ENCODE measurements around the gene MYL9.
"Not testable (repeated sequence)": the region's sequence is repeated elsewhere in the genome, so short reads cannot be mapped to it uniquely, and the experiment has no call there.

Gene MYL9

DNA sequence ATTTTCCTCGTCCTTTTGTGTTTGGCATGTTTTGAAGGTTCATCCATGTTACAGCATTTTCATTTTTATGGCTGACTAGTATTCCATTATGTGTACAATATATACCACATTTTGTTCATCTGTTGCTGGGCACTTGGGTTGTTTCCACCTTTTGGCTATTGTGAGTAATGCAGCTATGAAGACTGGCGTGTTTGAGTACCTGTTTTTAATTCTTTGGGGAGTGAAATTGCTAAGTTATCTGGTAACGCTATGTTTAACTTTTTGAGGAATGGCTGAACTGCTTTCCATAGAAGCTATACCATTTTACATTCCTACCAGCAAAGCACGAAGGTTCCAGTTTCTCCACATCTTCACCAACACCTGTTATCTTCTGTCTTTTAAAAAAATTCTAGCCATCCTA lies 37.0 kb upstream of the MYL9 start:
- Histone ChIP-seq H3K4me3 (ENCODE audit: low read depth, low read length) (no peak overlapping the region), H3K36me3 (peaks cover 35% of the 10 kb centered on the region), H3K27me3 (no peaks in the 10 kb centered on the region), H3K4me1 (no peaks in the 10 kb centered on the region), H3K9me3 (no peaks in the 10 kb centered on the region)
- TF ChIP-seq, protein P1, sequence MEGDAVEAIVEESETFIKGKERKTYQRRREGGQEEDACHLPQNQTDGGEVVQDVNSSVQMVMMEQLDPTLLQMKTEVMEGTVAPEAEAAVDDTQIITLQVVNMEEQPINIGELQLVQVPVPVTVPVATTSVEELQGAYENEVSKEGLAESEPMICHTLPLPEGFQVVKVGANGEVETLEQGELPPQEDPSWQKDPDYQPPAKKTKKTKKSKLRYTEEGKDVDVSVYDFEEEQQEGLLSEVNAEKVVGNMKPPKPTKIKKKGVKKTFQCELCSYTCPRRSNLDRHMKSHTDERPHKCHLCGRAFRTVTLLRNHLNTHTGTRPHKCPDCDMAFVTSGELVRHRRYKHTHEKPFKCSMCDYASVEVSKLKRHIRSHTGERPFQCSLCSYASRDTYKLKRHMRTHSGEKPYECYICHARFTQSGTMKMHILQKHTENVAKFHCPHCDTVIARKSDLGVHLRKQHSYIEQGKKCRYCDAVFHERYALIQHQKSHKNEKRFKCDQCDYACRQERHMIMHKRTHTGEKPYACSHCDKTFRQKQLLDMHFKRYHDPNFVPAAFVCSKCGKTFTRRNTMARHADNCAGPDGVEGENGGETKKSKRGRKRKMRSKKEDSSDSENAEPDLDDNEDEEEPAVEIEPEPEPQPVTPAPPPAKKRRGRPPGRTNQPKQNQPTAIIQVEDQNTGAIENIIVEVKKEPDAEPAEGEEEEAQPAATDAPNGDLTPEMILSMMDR (IDR thresholded peaks at IDR 0.05; ENCODE audit: low read depth, low read length) = 0 out of 2 replicates have a peak, but pooled peaks have one; percentile 13
- no peak for DNase-seq

DNA sequence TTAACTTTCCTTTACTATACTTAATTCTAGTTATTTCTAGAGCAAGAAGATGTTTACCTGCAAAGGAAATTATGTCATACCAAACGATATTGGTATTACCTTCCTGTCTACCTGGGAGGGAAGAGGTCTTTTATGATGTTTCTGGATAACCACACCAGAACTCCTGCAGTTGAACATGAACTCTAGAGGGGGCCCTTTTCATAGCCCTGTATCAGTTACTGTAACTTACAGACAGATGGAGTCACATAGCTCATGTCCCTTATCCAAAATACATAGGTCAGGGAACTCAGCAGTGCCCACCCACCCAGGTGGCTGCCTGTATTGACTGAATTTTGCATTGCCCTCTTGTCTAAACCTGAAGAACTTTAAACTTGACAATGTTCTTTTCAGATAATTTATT lies 35.1 kb upstream of the MYL9 start:
- H3K4me3 ChIP-seq (ENCODE audit: low read depth, low read length) = no peak overlapping the region
- H3K9me3 ChIP-seq = no peaks in the 10 kb centered on the region
- TF ChIP-seq, protein P1 (IDR thresholded peaks at IDR 0.05; ENCODE audit: low read depth, low read length) = peak; percentile 71
- H3K36me3 ChIP-seq = peaks cover 28% of the 10 kb centered on the region
- DNase-seq = no peak
- H3K4me1 ChIP-seq = no peaks in the 10 kb centered on the region
- no peaks in the 10 kb centered on the region for H3K27me3 ChIP-seq

DNA sequence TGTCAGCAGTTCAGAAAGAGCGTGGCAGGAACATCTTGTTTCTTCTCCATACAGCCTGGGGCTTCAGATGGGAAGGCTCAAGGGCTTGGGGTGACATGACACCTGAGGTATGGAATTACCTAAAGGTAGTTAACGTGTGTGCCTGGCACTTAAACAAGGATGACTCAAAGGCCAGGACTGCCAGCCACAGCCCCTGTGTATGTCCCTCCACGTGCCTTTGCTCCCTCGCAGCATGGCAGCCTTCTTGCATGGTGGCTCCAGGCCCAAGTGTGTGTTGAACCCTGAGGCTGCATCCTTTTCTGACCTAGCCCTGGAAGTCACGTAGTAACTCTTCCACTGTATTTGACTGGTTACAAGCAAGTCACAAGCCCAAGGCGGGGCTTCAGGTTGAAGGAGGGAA lies 33.6 kb upstream of the MYL9 start:
- no peaks in the 10 kb centered on the region for H3K4me1 ChIP-seq
- TF ChIP-seq, protein P1 (IDR thresholded peaks at IDR 0.05; ENCODE audit: low read depth, low read length) = no peak
- peaks cover 27% of the 10 kb centered on the region for H3K36me3 ChIP-seq
- no peaks in the 10 kb centered on the region for H3K9me3 ChIP-seq
- H3K4me3 ChIP-seq (ENCODE audit: low read depth, low read length) = no peak overlapping the region
- no peaks in the 10 kb centered on the region for H3K27me3 ChIP-seq
- no peak for DNase-seq

DNA sequence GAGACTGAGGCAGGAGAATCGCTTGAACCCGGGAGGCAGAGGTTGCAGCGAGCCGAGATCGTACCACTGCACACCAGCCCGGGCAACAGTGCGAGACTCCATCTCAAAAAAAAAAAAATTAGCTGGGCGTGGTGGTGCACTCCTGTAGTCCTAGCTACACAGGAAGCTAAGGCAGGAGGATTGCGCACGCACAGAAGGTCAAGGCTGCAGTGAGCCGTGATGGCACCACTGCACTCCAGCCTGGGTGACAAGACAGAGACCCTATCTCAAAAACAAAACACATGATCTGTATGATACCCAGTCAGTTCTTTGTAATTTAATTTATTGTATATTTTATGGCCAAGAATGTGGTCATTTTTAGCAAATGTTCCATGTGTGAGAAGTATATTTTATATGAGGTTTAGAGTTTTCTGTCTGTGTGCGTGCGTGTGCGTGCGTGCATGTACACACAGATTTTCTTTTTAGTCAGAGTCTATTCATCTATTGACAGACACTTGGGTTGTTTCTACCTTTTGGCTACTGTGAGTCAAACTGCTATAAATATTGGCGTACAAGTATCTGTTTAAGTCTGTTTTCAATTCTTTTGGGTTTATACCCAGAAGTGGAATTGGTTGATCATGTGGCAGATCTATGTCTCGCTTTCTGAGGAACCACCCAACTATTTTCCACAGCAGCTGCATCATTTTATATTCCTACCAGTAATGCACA lies 22.2 kb upstream of the MYL9 start:
- peaks cover 12% of the 10 kb centered on the region for H3K36me3 ChIP-seq
- TF ChIP-seq, protein P1 (IDR thresholded peaks at IDR 0.05; ENCODE audit: low read depth, low read length) = no peak
- no peak for DNase-seq
- peaks cover 8% of the 10 kb centered on the region; the same call in 1 of the 2 replicates for H3K4me1 ChIP-seq
- no peak overlapping the region for H3K4me3 ChIP-seq (ENCODE audit: low read depth, low read length)
- no peaks in the 10 kb centered on the region for H3K9me3 ChIP-seq
- no peaks in the 10 kb centered on the region for H3K27me3 ChIP-seq

DNA sequence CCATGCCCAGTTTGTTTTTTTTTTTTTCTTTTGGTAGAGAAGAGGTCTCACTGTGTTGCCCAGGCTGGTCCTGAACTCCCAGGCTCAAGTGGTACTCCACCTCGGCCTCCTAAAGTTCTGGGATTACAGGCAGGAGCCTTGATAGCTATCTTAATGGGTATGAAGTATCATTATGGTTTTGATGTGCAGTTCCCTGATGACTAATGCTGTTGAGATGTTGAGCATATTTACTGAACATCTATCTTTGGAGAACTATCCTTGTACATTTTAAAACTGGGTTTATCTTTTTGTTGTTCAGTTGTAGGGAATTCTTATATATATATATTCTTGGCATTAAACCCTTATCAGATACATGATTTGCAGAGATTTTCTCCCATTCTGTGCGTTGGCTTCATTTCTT lies 21.4 kb upstream of the MYL9 start:
- Histone ChIP-seq H3K4me1 (peaks cover 8% of the 10 kb centered on the region; the same call in 1 of the 2 replicates), H3K9me3 (no peaks in the 10 kb centered on the region), H3K36me3 (peaks cover 12% of the 10 kb centered on the region), H3K4me3 (ENCODE audit: low read depth, low read length) (no peak overlapping the region), H3K27me3 (no peaks in the 10 kb centered on the region)
- TF ChIP-seq, protein P1 (IDR thresholded peaks at IDR 0.05; ENCODE audit: low read depth, low read length) = no peak
- no peak for DNase-seq

DNA sequence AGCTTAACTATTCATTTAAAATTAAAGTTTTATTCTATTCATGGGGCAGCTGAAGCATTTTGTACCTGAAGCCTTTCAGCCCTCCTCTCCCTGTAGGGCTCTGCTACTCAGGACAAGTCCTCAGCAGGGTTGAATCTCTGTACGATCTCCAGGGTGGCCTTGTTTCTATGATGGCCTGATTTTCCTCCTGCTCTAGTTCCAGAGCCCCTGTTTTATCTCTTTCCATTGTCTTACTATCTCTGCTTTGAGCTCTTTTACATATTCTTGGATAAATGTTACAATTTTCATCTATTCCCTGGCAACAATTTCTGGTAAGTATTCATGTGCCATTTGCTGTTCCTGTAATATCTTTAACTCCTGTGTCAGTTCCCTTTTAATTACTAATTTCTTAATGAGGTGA lies 19.8 kb upstream of the MYL9 start:
- peaks cover 15% of the 10 kb centered on the region for H3K36me3 ChIP-seq

DNA sequence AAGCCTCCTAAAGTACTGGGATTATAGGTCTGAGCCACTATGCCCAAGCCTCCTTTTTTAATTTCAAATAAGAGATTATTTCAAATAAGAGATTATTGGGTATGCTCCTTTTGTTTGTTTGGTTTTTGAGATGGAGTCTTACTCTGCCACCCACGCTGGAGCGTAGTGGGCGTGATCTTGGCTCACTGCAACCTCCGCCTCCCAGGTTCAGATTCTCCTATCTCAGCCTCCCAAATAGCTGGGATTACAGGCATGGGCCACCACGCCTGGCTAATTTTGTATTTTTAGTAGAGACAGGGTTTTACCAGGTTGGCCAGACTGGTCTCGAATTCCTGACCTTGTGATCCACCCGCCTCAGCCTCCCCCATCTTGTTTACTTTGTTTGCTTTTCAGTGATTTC lies 18.9 kb upstream of the MYL9 start:
- H3K4me1 ChIP-seq; H3K27me3 ChIP-seq; H3K4me3 ChIP-seq (ENCODE audit: low read depth, low read length); DNase-seq; H3K9me3 ChIP-seq: not testable (repeated sequence)
- H3K36me3 ChIP-seq = peaks cover 20% of the 10 kb centered on the region

More for the DNA sequence above, 19.8 kb upstream of the MYL9 start:
- H3K4me1 ChIP-seq = no peaks in the 10 kb centered on the region
- no peaks in the 10 kb centered on the region for H3K9me3 ChIP-seq
- TF ChIP-seq, protein P1 (IDR thresholded peaks at IDR 0.05; ENCODE audit: low read depth, low read length) = no peak
- H3K4me3 ChIP-seq (ENCODE audit: low read depth, low read length) = no peak overlapping the region
- H3K27me3 ChIP-seq = no peaks in the 10 kb centered on the region
- no peak for DNase-seq
